ENCODE results near the gene HOXB2. TPM values are rescaled to one million over a fixed set of nuclear protein-coding genes. Genes with fewer than 3 reads are reported as not detected.

HOXB2 gene
- polyA plus RNA-seq, 1 donor from 2014 or later = not detected

DNA sequence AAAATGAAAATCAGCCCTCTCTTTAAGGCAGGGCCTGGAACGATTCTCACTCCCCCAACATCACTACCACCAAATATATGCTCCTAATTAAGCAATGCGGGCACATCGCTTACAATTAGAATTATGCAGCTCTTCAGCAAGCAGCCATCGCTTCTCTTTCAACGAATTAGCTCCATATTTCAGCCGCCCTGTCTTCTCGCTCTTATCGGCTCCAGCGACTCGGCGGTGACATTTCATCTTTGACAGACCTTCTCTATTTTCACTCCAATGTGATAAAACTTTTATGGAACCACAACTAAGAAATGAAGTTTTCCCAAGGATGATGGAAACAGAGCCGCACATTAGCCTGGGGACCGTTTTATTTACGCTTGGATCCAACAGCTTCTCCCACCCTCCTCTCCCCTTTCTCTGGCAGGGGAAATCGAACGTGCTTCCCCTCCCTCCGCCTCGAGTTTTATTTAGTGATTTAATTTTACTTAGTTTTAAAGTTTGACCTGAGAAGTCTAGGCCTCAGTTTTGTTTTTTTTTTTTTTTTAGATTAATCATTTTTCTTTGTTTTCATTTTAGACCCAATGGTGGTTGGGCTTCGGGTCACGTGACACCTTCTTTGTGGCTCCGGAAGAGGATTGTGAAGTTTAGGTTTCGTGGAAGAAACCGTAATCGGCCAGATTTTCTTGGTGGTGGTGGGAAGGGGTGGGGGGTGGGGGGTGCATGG is 3.1 kb upstream of the HOXB2 start:
- Histone ChIP-seq H3K36me3 (ENCODE audit: insufficient read depth, low read length) (no peaks in the 10 kb centered on the region), H3K27ac (ENCODE audit: low read length) (no peak overlapping the region), H3K79me2 (replicated peaks; ENCODE audit: insufficient read depth, low read length) (no peaks in the 10 kb centered on the region), H3K9me3 (ENCODE audit: low read length) (no peaks in the 10 kb centered on the region), H4K20me1 (ENCODE audit: insufficient read depth) (no peaks in the 10 kb centered on the region), H3K9me2 (ENCODE audit: insufficient read depth, low read length) (no peaks in the 10 kb centered on the region), H3F3A (ENCODE audit: insufficient read depth, low read length, poor library complexity, severe bottlenecking) (no peaks in the 10 kb centered on the region), H3K27me3 (ENCODE audit: insufficient read depth, low read depth, low read length) (peaks cover 100% of the 10 kb centered on the region), H3K4me2 (ENCODE audit: low read length) (no peak overlapping the region), H3K9ac (ENCODE audit: low read length) (no peak overlapping the region), H3K4me3 (ENCODE audit: low read length) (no peak overlapping the region), H2AFZ (ENCODE audit: low read depth, low read length) (no peak overlapping the region)
- TF ChIP-seq SMC3 (conservative IDR thresholded peaks at IDR 0.05; ENCODE audit: poor library complexity) = no peak
- TF ChIP-seq EZH2 (IDR thresholded peaks at IDR 0.05; ENCODE audit: borderline replicate concordance, insufficient read depth, low read length, poor library complexity, severe bottlenecking) = no peak
- no peak for TF ChIP-seq POLR2AphosphoS5 (IDR thresholded peaks at IDR 0.05)
- TF ChIP-seq, protein P1, sequence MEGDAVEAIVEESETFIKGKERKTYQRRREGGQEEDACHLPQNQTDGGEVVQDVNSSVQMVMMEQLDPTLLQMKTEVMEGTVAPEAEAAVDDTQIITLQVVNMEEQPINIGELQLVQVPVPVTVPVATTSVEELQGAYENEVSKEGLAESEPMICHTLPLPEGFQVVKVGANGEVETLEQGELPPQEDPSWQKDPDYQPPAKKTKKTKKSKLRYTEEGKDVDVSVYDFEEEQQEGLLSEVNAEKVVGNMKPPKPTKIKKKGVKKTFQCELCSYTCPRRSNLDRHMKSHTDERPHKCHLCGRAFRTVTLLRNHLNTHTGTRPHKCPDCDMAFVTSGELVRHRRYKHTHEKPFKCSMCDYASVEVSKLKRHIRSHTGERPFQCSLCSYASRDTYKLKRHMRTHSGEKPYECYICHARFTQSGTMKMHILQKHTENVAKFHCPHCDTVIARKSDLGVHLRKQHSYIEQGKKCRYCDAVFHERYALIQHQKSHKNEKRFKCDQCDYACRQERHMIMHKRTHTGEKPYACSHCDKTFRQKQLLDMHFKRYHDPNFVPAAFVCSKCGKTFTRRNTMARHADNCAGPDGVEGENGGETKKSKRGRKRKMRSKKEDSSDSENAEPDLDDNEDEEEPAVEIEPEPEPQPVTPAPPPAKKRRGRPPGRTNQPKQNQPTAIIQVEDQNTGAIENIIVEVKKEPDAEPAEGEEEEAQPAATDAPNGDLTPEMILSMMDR (IDR thresholded peaks at IDR 0.05; ENCODE audit: poor library complexity, severe bottlenecking) = no peak
- TF ChIP-seq, protein P2, sequence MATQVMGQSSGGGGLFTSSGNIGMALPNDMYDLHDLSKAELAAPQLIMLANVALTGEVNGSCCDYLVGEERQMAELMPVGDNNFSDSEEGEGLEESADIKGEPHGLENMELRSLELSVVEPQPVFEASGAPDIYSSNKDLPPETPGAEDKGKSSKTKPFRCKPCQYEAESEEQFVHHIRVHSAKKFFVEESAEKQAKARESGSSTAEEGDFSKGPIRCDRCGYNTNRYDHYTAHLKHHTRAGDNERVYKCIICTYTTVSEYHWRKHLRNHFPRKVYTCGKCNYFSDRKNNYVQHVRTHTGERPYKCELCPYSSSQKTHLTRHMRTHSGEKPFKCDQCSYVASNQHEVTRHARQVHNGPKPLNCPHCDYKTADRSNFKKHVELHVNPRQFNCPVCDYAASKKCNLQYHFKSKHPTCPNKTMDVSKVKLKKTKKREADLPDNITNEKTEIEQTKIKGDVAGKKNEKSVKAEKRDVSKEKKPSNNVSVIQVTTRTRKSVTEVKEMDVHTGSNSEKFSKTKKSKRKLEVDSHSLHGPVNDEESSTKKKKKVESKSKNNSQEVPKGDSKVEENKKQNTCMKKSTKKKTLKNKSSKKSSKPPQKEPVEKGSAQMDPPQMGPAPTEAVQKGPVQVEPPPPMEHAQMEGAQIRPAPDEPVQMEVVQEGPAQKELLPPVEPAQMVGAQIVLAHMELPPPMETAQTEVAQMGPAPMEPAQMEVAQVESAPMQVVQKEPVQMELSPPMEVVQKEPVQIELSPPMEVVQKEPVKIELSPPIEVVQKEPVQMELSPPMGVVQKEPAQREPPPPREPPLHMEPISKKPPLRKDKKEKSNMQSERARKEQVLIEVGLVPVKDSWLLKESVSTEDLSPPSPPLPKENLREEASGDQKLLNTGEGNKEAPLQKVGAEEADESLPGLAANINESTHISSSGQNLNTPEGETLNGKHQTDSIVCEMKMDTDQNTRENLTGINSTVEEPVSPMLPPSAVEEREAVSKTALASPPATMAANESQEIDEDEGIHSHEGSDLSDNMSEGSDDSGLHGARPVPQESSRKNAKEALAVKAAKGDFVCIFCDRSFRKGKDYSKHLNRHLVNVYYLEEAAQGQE (IDR thresholded peaks at IDR 0.05; ENCODE audit: borderline replicate concordance) = no peak
- TF ChIP-seq MXI1 (conservative IDR thresholded peaks at IDR 0.05; ENCODE audit: poor library complexity, severe bottlenecking) = no peak
- TF ChIP-seq RAD21 (conservative IDR thresholded peaks at IDR 0.05) = no peak
- no peak for TF ChIP-seq EP300 (conservative IDR thresholded peaks at IDR 0.05; ENCODE audit: poor library complexity, severe bottlenecking)
- TF ChIP-seq TAF1 (IDR thresholded peaks at IDR 0.05; ENCODE audit: low read depth) = no peak

GRCh38 chr17:48546924-48547807 is 2.3 kb upstream of the HOXB2 start:
- Histone ChIP-seq H3K9ac (ENCODE audit: low read length) (no peak overlapping the region), H2AFZ (ENCODE audit: low read depth, low read length) (no peak overlapping the region)

More at GRCh38 chr17:48546924-48547807, 2.3 kb upstream of the HOXB2 start:
- no peaks in the 10 kb centered on the region for H3K79me2 ChIP-seq (replicated peaks; ENCODE audit: insufficient read depth, low read length)
- H3K36me3 ChIP-seq (ENCODE audit: insufficient read depth, low read length) = no peaks in the 10 kb centered on the region
- H3K27me3 ChIP-seq (ENCODE audit: insufficient read depth, low read depth, low read length) = peaks cover 100% of the 10 kb centered on the region
- H3K4me3 ChIP-seq (ENCODE audit: low read length) = no peak overlapping the region
- H4K20me1 ChIP-seq (ENCODE audit: insufficient read depth) = no peaks in the 10 kb centered on the region
- H3K27ac ChIP-seq (ENCODE audit: low read length) = no peak overlapping the region
- H3K4me2 ChIP-seq (ENCODE audit: low read length) = no peak overlapping the region
- no peaks in the 10 kb centered on the region for H3F3A ChIP-seq (ENCODE audit: insufficient read depth, low read length, poor library complexity, severe bottlenecking)
- H3K9me3 ChIP-seq (ENCODE audit: low read length) = no peaks in the 10 kb centered on the region
- TF ChIP-seq, protein P2 (IDR thresholded peaks at IDR 0.05; ENCODE audit: borderline replicate concordance) = no peak
- TF ChIP-seq EP300 (conservative IDR thresholded peaks at IDR 0.05; ENCODE audit: poor library complexity, severe bottlenecking) (no peak), MXI1 (conservative IDR thresholded peaks at IDR 0.05; ENCODE audit: poor library complexity, severe bottlenecking) (no peak), RAD21 (conservative IDR thresholded peaks at IDR 0.05) (no peak), TAF1 (IDR thresholded peaks at IDR 0.05; ENCODE audit: low read depth) (no peak), SMC3 (conservative IDR thresholded peaks at IDR 0.05; ENCODE audit: poor library complexity) (no peak), POLR2AphosphoS5 (IDR thresholded peaks at IDR 0.05) (no peak), EZH2 (IDR thresholded peaks at IDR 0.05; ENCODE audit: borderline replicate concordance, insufficient read depth, low read length, poor library complexity, severe bottlenecking) (no peak)
- TF ChIP-seq, protein P1 (IDR thresholded peaks at IDR 0.05; ENCODE audit: poor library complexity, severe bottlenecking) = no peak
- H3K9me2 ChIP-seq (ENCODE audit: insufficient read depth, low read length) = no peaks in the 10 kb centered on the region
